HCT116 (cell line): ENCODE results near the gene STK16. TPM values are rescaled to one million over a fixed set of nuclear protein-coding genes. Genes with fewer than 3 reads are reported as not detected.
A peak's percentile ranks its signal among the peaks of the same experiment; 100 is the strongest.

ENCODE experiments used
- ATAC-seq: fragments of 200-7000 bp; cut with Tn5 transposase; 2 replicates; pipeline ENCODE4 v1.9.1; 2020; ENCODE audit warnings: mild to moderate bottlenecking, moderate library complexity
- BruUV-seq: library from RNA; stranded (reverse); fragments of 400-500 nt; replicated peaks from 2 replicates; lab custom pipeline; 2021; lab: Mats Ljungman, UMichigan
- CTCF ChIA-PET: fragments of 300-600 bp; sonication (Branson Sonifier 250); formaldehyde crosslinking; loops from one replicate; lab custom pipeline; 2021; ENCODE audit warnings: antibody characterized with exemption; lab: Charles Lee
- POLR2A ChIA-PET: fragments of 300-600, 350-600 bp; sonication (Branson Sonifier 250); formaldehyde crosslinking; loops from one replicate; lab custom pipeline; 2021; ENCODE audit warnings: antibody characterized with exemption; lab: Charles Lee
- RAD21 ChIA-PET, 2 experiments: fragments of 300-600 bp; sonication (Branson Sonifier 250); formaldehyde crosslinking; loops; one replicate each; lab custom pipeline; 2023; ENCODE audit warnings: low total read pairs in 2 of 2; ENCODE audit not compliant: uncharacterized antibody in 2 of 2, unreplicated experiment in 2 of 2, low non-redundant PET in 1 of 2; lab: Charles Lee
- DNase-seq: peaks from one replicate; pipeline ENCODE4 v3.0.0-alpha.2; 2010; ENCODE audit warnings: low read depth, low spot score
- H2AFZ ChIP-seq: fragments of 200-600 bp; shearing (Covaris generic), sonication (generic); 2 replicates; pipeline ENCODE4 v1.6.1; 2017; ENCODE audit warnings: low read depth, mixed run types, mixed read lengths, antibody characterized with exemption, low read length; ENCODE audit not compliant: poor library complexity, severe bottlenecking
- H3K27ac ChIP-seq: 2 replicates; pipeline ENCODE4 v1.5.1; 2012; ENCODE audit warnings: low read depth, low read length
- H3K27me3 ChIP-seq: fragments of 200-600 bp; sonication (generic); 2 replicates; pipeline ENCODE4 v1.6.1; 2016; ENCODE audit warnings: mixed run types, low read length, mixed read lengths; ENCODE audit not compliant: insufficient read depth
- H3K36me3 ChIP-seq, 2 experiments: fragments of 200-500 bp in 1 of 2; fragments of 200-600 bp in 1 of 2; sonication (Bioruptor generic) in 1 of 2; sonication (generic) in 1 of 2; 2 replicates each; pipeline versions ENCODE4 v1.5.1 to v1.6.1; 2014 to 2016; ENCODE audit warnings: low read length in 2 of 2, inconsistent platforms in 1 of 2, mixed read lengths in 1 of 2, mixed run types in 1 of 2; ENCODE audit not compliant: insufficient read depth in 2 of 2, control insufficient read depth in 1 of 2
- H3K4me1 ChIP-seq, 2 experiments: fragments of 200-600 bp in 1 of 2; sonication (generic) in 1 of 2; 2 replicates each; pipeline versions ENCODE4 v1.5.1 to v1.6.1; 2012 to 2017; ENCODE audit warnings: low read length in 2 of 2, inconsistent platforms in 1 of 2, mild to moderate bottlenecking in 1 of 2, mixed read lengths in 1 of 2, mixed run types in 1 of 2, moderate library complexity in 1 of 2; ENCODE audit not compliant: insufficient read depth in 2 of 2, control insufficient read depth in 1 of 2
- H3K4me2 ChIP-seq: fragments of 200-600 bp; sonication (generic); 2 replicates; pipeline ENCODE4 v1.6.1; 2017; ENCODE audit warnings: mixed run types, low read length, mixed read lengths
- H3K4me3 ChIP-seq, 2 experiments: fragments of 200-600 bp in 1 of 2; sonication (generic) in 1 of 2; replicated peaks in 1 of 2; 2 replicates each; pipeline ENCODE4 v1.5.1; 2011 to 2016; ENCODE audit warnings: low read length in 2 of 2, control low read depth in 1 of 2, low read depth in 1 of 2, mild to moderate bottlenecking in 1 of 2, mixed read lengths in 1 of 2, mixed run types in 1 of 2
- H3K79me2 ChIP-seq: fragments of 200-600 bp; sonication (generic); 2 replicates; pipeline ENCODE4 v1.6.1; 2017; ENCODE audit warnings: mild to moderate bottlenecking, mixed run types, low read length, moderate library complexity, mixed read lengths; ENCODE audit not compliant: insufficient read depth
- H3K9ac ChIP-seq: fragments of 200-600 bp; sonication (generic); 2 replicates; pipeline ENCODE4 v1.6.1; 2016; ENCODE audit warnings: low read length, mixed read lengths
- H3K9me2 ChIP-seq: fragments of 200-600 bp; sonication (generic), shearing (Covaris generic); 2 replicates; pipeline ENCODE4 v1.6.1; 2017; ENCODE audit warnings: mixed run types, mild to moderate bottlenecking, moderate library complexity; ENCODE audit not compliant: insufficient read depth
- H3K9me3 ChIP-seq, 2 experiments: fragments of 200-500 bp in 1 of 2; fragments of 200-600 bp in 1 of 2; sonication (Bioruptor generic) in 1 of 2; sonication (generic) in 1 of 2; 2 replicates each; pipeline ENCODE4 v1.6.1; 2014 to 2017; ENCODE audit warnings: low read length in 2 of 2, mixed read lengths in 2 of 2, inconsistent platforms in 1 of 2, low read depth in 1 of 2, mild to moderate bottlenecking in 1 of 2, mixed run types in 1 of 2, moderate library complexity in 1 of 2; ENCODE audit not compliant: control insufficient read depth in 1 of 2, insufficient read depth in 1 of 2
- H4K20me1 ChIP-seq: fragments of 200-600 bp; sonication (generic), shearing (Covaris generic); 2 replicates; pipeline ENCODE4 v1.6.1; 2017; ENCODE audit warnings: mixed run types, mild to moderate bottlenecking, moderate library complexity; ENCODE audit not compliant: insufficient read depth
- CEBPB ChIP-seq: IDR thresholded peaks from 2 replicates; pipeline ENCODE4 v1.6.1; 2012; ENCODE audit warnings: low read depth
- POLR2A ChIP-seq: IDR thresholded peaks from 2 replicates; pipeline ENCODE4 v1.7.0; 2011; ENCODE audit warnings: borderline replicate concordance; ENCODE audit not compliant: insufficient read depth, insufficient read length; ENCODE audit errors: extremely low read depth
- SIN3A ChIP-seq: IDR thresholded peaks from 2 replicates; pipeline ENCODE4 v1.6.1; 2012; ENCODE audit warnings: low read depth
- SP1 ChIP-seq: IDR thresholded peaks from 2 replicates; pipeline ENCODE4 v1.6.1; 2012; ENCODE audit warnings: low read depth
- TCF7L2 ChIP-seq: IDR thresholded peaks from 2 replicates; pipeline ENCODE4 v1.7.0; 2011; ENCODE audit warnings: borderline replicate concordance, inconsistent platforms; ENCODE audit not compliant: insufficient read depth, insufficient read length; ENCODE audit errors: extremely low read depth
- ZNF274 ChIP-seq: fragments of 200-500 bp; sonication (Bioruptor generic); IDR thresholded peaks from 2 replicates; pipeline ENCODE4 v1.6.1; 2014; ENCODE audit warnings: mild to moderate bottlenecking, low read depth, low read length, inconsistent platforms
- intact Hi-C: fragments of 100-400 bp; cut with micrococcal nuclease; formaldehyde crosslinking; loops from 2 replicates; pipeline ENCODE4 v1.10.0; 2022
- total RNA-seq: library from RNA; stranded (reverse); gene quantifications from one replicate; pipeline ENCODE4 v1.2.1, GENCODE V29; 2021; ENCODE audit not compliant: unreplicated experiment
- TF ChIP-seq, protein P1 (sequence below): IDR thresholded peaks from 2 replicates; pipeline ENCODE4 v1.6.1; 2011; ENCODE audit warnings: mild to moderate bottlenecking, low read length, moderate library complexity; ENCODE audit not compliant: insufficient replicate concordance; ENCODE audit errors: extremely low read depth
- TF ChIP-seq, protein P2 (sequence below): IDR thresholded peaks from 2 replicates; pipeline ENCODE4 v1.6.1; 2012
- TF ChIP-seq, protein P3 (sequence below), 3 experiments: fragments of 200-600 bp in 1 of 3; sonication (generic) in 1 of 3; IDR thresholded peaks in 2 of 3; conservative IDR thresholded peaks in 1 of 3; 2 replicates each; pipeline ENCODE4 v1.5.1; 2012 to 2017; ENCODE audit warnings: low read depth in 2 of 3, low read length in 2 of 3, antibody characterized with exemption in 1 of 3, borderline replicate concordance in 1 of 3, control low read depth in 1 of 3, mild to moderate bottlenecking in 1 of 3, mixed read lengths in 1 of 3, mixed run types in 1 of 3, moderate library complexity in 1 of 3; ENCODE audit not compliant: insufficient read depth in 1 of 3

The STK16 gene
- total RNA-seq, 1 experiment from 2014 or later, result 31.4 TPM

DNA sequence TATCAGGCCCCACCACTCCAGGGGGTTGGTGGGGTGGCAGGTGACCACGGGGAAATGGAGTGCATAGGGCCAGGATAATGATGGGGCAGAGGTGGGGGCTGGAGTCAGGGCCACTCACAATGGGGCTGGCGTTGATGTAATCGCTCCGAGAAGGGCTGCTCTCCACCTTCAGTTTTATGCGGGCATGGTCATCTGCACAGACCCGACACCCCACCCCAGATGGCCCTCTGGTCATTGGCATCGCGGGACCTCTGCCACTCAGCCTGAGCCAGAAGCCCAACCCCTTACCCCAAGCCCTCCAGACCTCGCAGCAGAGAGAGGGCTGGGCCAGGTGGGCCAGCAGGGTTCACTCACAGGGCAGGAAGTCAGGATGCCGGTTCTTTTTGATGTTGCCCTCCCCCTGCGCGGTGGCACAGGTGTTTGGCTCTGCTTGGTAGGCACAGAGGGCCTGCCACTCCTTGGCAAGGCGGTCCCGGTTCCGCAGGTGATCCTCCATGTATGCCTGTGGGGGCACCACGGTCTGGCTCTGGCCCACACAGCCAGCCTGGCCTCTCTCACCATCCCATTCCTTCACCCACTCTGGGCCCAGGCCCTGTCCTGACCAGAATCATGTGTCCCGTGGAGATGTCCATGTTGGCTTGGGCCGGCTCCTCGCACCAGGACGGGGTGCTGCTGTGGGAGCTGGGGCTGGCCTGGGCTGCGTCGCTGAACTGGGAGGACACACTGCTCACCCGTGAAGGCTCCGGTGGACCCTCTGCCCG lies 51.5 kb downstream of the STK16 start (continued):
- TF ChIP-seq ZNF274 (no peak), SIN3A (no peak)
- TF ChIP-seq, protein P1, sequence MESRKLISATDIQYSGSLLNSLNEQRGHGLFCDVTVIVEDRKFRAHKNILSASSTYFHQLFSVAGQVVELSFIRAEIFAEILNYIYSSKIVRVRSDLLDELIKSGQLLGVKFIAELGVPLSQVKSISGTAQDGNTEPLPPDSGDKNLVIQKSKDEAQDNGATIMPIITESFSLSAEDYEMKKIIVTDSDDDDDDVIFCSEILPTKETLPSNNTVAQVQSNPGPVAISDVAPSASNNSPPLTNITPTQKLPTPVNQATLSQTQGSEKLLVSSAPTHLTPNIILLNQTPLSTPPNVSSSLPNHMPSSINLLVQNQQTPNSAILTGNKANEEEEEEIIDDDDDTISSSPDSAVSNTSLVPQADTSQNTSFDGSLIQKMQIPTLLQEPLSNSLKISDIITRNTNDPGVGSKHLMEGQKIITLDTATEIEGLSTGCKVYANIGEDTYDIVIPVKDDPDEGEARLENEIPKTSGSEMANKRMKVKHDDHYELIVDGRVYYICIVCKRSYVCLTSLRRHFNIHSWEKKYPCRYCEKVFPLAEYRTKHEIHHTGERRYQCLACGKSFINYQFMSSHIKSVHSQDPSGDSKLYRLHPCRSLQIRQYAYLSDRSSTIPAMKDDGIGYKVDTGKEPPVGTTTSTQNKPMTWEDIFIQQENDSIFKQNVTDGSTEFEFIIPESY, result no peak

GRCh38 chr2:219297766-219298456 lies 52.6 kb downstream of the STK16 start:
- Histone ChIP-seq H3K79me2 (no peaks in the 10 kb centered on the region), H3K4me2 (no peak overlapping the region), H3K4me1 (peaks cover 3 to 17% of the 10 kb centered on the region in 2 experiments; a peak in 3 of 4 replicates), H3K9me2 (no peaks in the 10 kb centered on the region), H4K20me1 (no peaks in the 10 kb centered on the region), H3K9me3 (no peaks in the 10 kb centered on the region), H3K27me3 (peaks cover 26% of the 10 kb centered on the region; the same call in 1 of the 2 replicates), H3K4me3 (no peak overlapping the region), H3K9ac (no peak overlapping the region), H3K27ac (no peak overlapping the region), H3K36me3 (no peaks in the 10 kb centered on the region), H2AFZ (no peak overlapping the region)
- POLR2A ChIA-PET, result no interaction called here
- ATAC-seq, result no peak
- BruUV-seq, result no TSS peak
- CTCF ChIA-PET, result interaction anchor here (1.1 to 1.8 kb wide), 3 partner anchors 10 to 87 kb away, joined by 3 read pairs; partner anchors contain the start of gene DNAJB2
- intact Hi-C loops, result loop anchor here (1.0 to 5.0 kb wide), 3 partner anchors 71 to 241 kb away; partner anchors contain the start of genes ANKZF1, ATG9A and NHEJ1
- TF ChIP-seq, protein P1, result no peak
- TF ChIP-seq TCF7L2 (no peak), POLR2A (no peak), SP1 (no peak), ZNF274 (no peak), CEBPB (no peak)
- TF ChIP-seq, protein P2, sequence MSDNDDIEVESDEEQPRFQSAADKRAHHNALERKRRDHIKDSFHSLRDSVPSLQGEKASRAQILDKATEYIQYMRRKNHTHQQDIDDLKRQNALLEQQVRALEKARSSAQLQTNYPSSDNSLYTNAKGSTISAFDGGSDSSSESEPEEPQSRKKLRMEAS, result no peak
- TF ChIP-seq, protein P3, sequence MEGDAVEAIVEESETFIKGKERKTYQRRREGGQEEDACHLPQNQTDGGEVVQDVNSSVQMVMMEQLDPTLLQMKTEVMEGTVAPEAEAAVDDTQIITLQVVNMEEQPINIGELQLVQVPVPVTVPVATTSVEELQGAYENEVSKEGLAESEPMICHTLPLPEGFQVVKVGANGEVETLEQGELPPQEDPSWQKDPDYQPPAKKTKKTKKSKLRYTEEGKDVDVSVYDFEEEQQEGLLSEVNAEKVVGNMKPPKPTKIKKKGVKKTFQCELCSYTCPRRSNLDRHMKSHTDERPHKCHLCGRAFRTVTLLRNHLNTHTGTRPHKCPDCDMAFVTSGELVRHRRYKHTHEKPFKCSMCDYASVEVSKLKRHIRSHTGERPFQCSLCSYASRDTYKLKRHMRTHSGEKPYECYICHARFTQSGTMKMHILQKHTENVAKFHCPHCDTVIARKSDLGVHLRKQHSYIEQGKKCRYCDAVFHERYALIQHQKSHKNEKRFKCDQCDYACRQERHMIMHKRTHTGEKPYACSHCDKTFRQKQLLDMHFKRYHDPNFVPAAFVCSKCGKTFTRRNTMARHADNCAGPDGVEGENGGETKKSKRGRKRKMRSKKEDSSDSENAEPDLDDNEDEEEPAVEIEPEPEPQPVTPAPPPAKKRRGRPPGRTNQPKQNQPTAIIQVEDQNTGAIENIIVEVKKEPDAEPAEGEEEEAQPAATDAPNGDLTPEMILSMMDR (IDR thresholded peaks at IDR 0.05 in 2 of 3, conservative IDR thresholded peaks at IDR 0.05 in 1 of 3; ENCODE audit: borderline replicate concordance in 1 of 3, insufficient read depth in 1 of 3, low read depth in 2 of 3, low read length in 2 of 3), result peak in 1 of 3 experiments; percentile 30; a peak in 2 of 6 replicates
- RAD21 ChIA-PET, result no interaction called here
- no peak for DNase-seq
